MM.1S (cell line): Measurements from ENCODE around the gene HRCT1.

Experiments
- CTCF ChIP-seq: fragments of 300-600 bp; sonication (generic); IDR thresholded peaks from 2 replicates; pipeline ENCODE4 v1.5.1; 2016; ENCODE audit warnings: antibody characterized with exemption, low read length, mixed read lengths
- EZH2phosphoT487 ChIP-seq: fragments of 300-600 bp; sonication (generic); IDR thresholded peaks from 2 replicates; pipeline ENCODE4 v1.6.1; 2018; ENCODE audit warnings: antibody characterized with exemption, low read length

- no peak for TF ChIP-seq CTCF
- no peak for TF ChIP-seq EZH2phosphoT487
Measured at GRCh38 chr9:35907711-35908503, 1.9 kb downstream of the HRCT1 start.
